Stimulated activated CD8-positive, alpha-beta memory T cell treated with anti-CD3 and anti-CD28 coated beads, Interleukin-12 subunit alpha, Interleukin-12 subunit beta, amount 100 ng/mL, for 1 hour (primary cell): Measurements from ENCODE around the gene UGT1A10.
"Not testable (repeated sequence)": the region's sequence is repeated elsewhere in the genome, so short reads cannot be mapped to it uniquely, and the experiment has no call there.

Source experiments
- DNase-seq: peaks from one replicate; pipeline ENCODE4 v3.0.0-alpha.2; 2020; ENCODE audit warnings: low read depth

UGT1A10 gene

GRCh38 chr2:233692648-233693047, 56.4 kb downstream of the UGT1A10 start, which contains the start of gene UGT1A6:
TSS of gene UGT1A6 (plus strand) at chr2:233692890. CDS start at chr2:233693005, 115 bp downstream.
- no peak for DNase-seq

GRCh38 chr2:233693963-233694362, 57.7 kb downstream of the UGT1A10 start:
- DNase-seq: no peak

- no peak for DNase-seq
Measured at GRCh38 chr2:233698740-233699139, 62.5 kb downstream of the UGT1A10 start.

- no peak for DNase-seq
Measured at GRCh38 chr2:233699424-233700027, 63.3 kb downstream of the UGT1A10 start.

- DNase-seq: no peak
Measured at GRCh38 chr2:233700028-233700635, 63.9 kb downstream of the UGT1A10 start.

GRCh38 chr2:233700842-233701241, 64.6 kb downstream of the UGT1A10 start:
- DNase-seq: not testable (repeated sequence)

- no peak for DNase-seq
Measured at GRCh38 chr2:233702238-233702637, 66.0 kb downstream of the UGT1A10 start.

GRCh38 chr2:233705911-233706506, 69.8 kb downstream of the UGT1A10 start:
- no peak for DNase-seq

- DNase-seq: no peak
Measured at GRCh38 chr2:233706720-233707119, 70.5 kb downstream of the UGT1A10 start.

- DNase-seq: no peak
Measured at GRCh38 chr2:233707940-233708644, 71.8 kb downstream of the UGT1A10 start.

GRCh38 chr2:233708942-233709341, 72.7 kb downstream of the UGT1A10 start:
- no peak for DNase-seq

GRCh38 chr2:233711312-233712008, 75.2 kb downstream of the UGT1A10 start:
- DNase-seq: peak; percentile 51

- DNase-seq: no peak
Measured at GRCh38 chr2:233712611-233713261, 76.5 kb downstream of the UGT1A10 start, which contains the start of gene UGT1A5. TSS of gene UGT1A5 (plus strand) at chr2:233712907. CDS start at chr2:233712992, 85 bp downstream.

- no peak for DNase-seq
Measured at GRCh38 chr2:233713262-233713615, 77.0 kb downstream of the UGT1A10 start.

- no peak for DNase-seq
Measured at GRCh38 chr2:233714121-233714520, 77.9 kb downstream of the UGT1A10 start.

- no peak for DNase-seq
Measured at GRCh38 chr2:233718552-233718951, 82.3 kb downstream of the UGT1A10 start, which contains the start of gene UGT1A4. TSS of gene UGT1A4 (plus strand) at chr2:233718736. CDS start at chr2:233718821, 85 bp downstream.

GRCh38 chr2:233728723-233729301, 92.6 kb downstream of the UGT1A10 start, which contains the start of gene UGT1A3:
TSS of gene UGT1A3 (plus strand) at chr2:233729042. CDS start at chr2:233729127, 85 bp downstream.
- no peak for DNase-seq

- DNase-seq: not testable (repeated sequence)
Measured at GRCh38 chr2:233736868-233737653, 100.8 kb downstream of the UGT1A10 start.

GRCh38 chr2:233740870-233741269, 104.6 kb downstream of the UGT1A10 start:
- no peak for DNase-seq
